IMR-90 (cell line): ENCODE data around the gene CDKN3. TPM values are rescaled to one million over a fixed set of nuclear protein-coding genes. Genes with fewer than 3 reads are reported as not detected.

Experiments
- ATAC-seq: fragments of 200-7000 bp; cut with Tn5 transposase; 2 replicates; pipeline ENCODE4 v1.9.1; 2020; ENCODE audit warnings: low read depth, mild to moderate bottlenecking, moderate library complexity
- BruUV-seq: library from RNA; stranded (reverse); fragments of 400-500 nt; replicated peaks from 2 replicates; lab custom pipeline; 2021; lab: Mats Ljungman, UMichigan
- CTCF ChIA-PET: fragments of 300-600 bp; formaldehyde crosslinking; extraction: SDS; loops from one replicate; lab custom pipeline; 2021; ENCODE audit warnings: antibody characterized with exemption; lab: Yijun Ruan, JAX
- POLR2A ChIA-PET: fragments of 300-600 bp; sonication (Branson Sonifier 250); formaldehyde crosslinking; loops from one replicate; lab custom pipeline; 2022; ENCODE audit warnings: antibody characterized with exemption; ENCODE audit not compliant: unreplicated experiment; lab: Charles Lee
- DNase-seq: peaks from one replicate; pipeline ENCODE4 v3.0.0; 2013
- H2AFZ ChIP-seq: replicated peaks from 2 replicates; pipeline ENCODE3; 2013; ENCODE audit warnings: low read length, mild to moderate bottlenecking; ENCODE audit not compliant: poor library complexity
- H2AK5ac ChIP-seq: 2 replicates; pipeline ENCODE4 v1.6.1; 2013; ENCODE audit warnings: low read depth, low read length, inconsistent platforms
- H2AK9ac ChIP-seq: replicated peaks from 2 replicates; pipeline ENCODE3; 2013; ENCODE audit warnings: mild to moderate bottlenecking, low read depth, low read length, moderate library complexity; ENCODE audit not compliant: poor library complexity
- H2BK120ac ChIP-seq: 2 replicates; pipeline ENCODE4 v1.6.1; 2013; ENCODE audit warnings: low read depth, low read length, inconsistent platforms
- H2BK15ac ChIP-seq: 3 replicates; pipeline ENCODE4 v1.6.1; 2013; ENCODE audit warnings: low read depth, low read length, inconsistent platforms
- H2BK20ac ChIP-seq: 2 replicates; pipeline ENCODE4 v1.6.1; 2013; ENCODE audit warnings: low read depth, mild to moderate bottlenecking, inconsistent platforms, low read length, moderate library complexity
- H2BK5ac ChIP-seq: 2 replicates; pipeline ENCODE4 v1.6.1; 2013; ENCODE audit warnings: mild to moderate bottlenecking, low read depth, low read length, inconsistent platforms; ENCODE audit not compliant: poor library complexity, severe bottlenecking
- H3K14ac ChIP-seq: replicated peaks from 2 replicates; pipeline ENCODE4 v1.6.1; 2013; ENCODE audit warnings: low read depth, low read length, inconsistent platforms
- H3K18ac ChIP-seq: 2 replicates; pipeline ENCODE4 v1.6.1; 2013; ENCODE audit warnings: low read depth, low read length, control low read depth
- H3K23ac ChIP-seq: 2 replicates; pipeline ENCODE4 v1.6.1; 2013; ENCODE audit warnings: low read depth, low read length, inconsistent platforms
- H3K27ac ChIP-seq: 2 replicates; pipeline ENCODE4 v1.5.1; 2013; ENCODE audit warnings: mild to moderate bottlenecking, control low read depth, low read length; ENCODE audit not compliant: insufficient read depth
- H3K27me3 ChIP-seq: 2 replicates; pipeline ENCODE4 v1.6.1; 2013; ENCODE audit warnings: low read length; ENCODE audit not compliant: control insufficient read depth, insufficient read depth
- H3K36me3 ChIP-seq: 2 replicates; pipeline ENCODE4 v1.6.1; 2013; ENCODE audit warnings: low read length, mixed read lengths; ENCODE audit not compliant: control insufficient read depth, insufficient read depth
- H3K4ac ChIP-seq: 2 replicates; pipeline ENCODE4 v1.6.1; 2013; ENCODE audit warnings: low read depth, low read length, inconsistent platforms
- H3K4me1 ChIP-seq: 2 replicates; pipeline ENCODE4 v1.6.1; 2013; ENCODE audit warnings: low read length, mixed read lengths; ENCODE audit not compliant: control insufficient read depth, insufficient read depth
- H3K4me2 ChIP-seq: 2 replicates; pipeline ENCODE4 v1.6.1; 2013; ENCODE audit warnings: low read depth, mild to moderate bottlenecking, control low read depth, low read length, moderate library complexity
- H3K4me3 ChIP-seq: 2 replicates; pipeline ENCODE4 v1.5.1; 2013; ENCODE audit warnings: low read depth, mild to moderate bottlenecking, control low read depth, low read length, moderate library complexity; ENCODE audit not compliant: insufficient read depth
- H3K56ac ChIP-seq: 2 replicates; pipeline ENCODE4 v1.6.1; 2013; ENCODE audit warnings: low read length, inconsistent platforms; ENCODE audit not compliant: insufficient read depth; ENCODE audit errors: extremely low read depth
- H3K79me1 ChIP-seq, 2 experiments: 2 replicates each; pipeline ENCODE4 v1.6.1; 2013; ENCODE audit warnings: low read length in 2 of 2, inconsistent platforms in 1 of 2, low read depth in 1 of 2
- H3K9ac ChIP-seq: 2 replicates; pipeline ENCODE4 v1.6.1; 2013; ENCODE audit warnings: low read depth, low read length, control low read depth
- H3K9me1 ChIP-seq: 2 replicates; pipeline ENCODE4 v1.6.1; 2013; ENCODE audit warnings: low read length, inconsistent platforms; ENCODE audit not compliant: insufficient read depth
- H3K9me3 ChIP-seq: 2 replicates; pipeline ENCODE4 v1.6.1; 2013; ENCODE audit warnings: low read length; ENCODE audit not compliant: control insufficient read depth, insufficient read depth
- H4K20me1 ChIP-seq: 2 replicates; pipeline ENCODE4 v1.6.1; 2013; ENCODE audit warnings: low read length, inconsistent platforms; ENCODE audit not compliant: insufficient read depth
- H4K5ac ChIP-seq: 2 replicates; pipeline ENCODE4 v1.6.1; 2013; ENCODE audit warnings: mild to moderate bottlenecking, low read depth, low read length, control low read depth
- H4K8ac ChIP-seq, 2 experiments: 2 replicates each; pipeline ENCODE4 v1.6.1; 2013; ENCODE audit warnings: low read depth in 2 of 2, low read length in 2 of 2, control low read depth in 1 of 2, inconsistent platforms in 1 of 2
- H4K91ac ChIP-seq: 2 replicates; pipeline ENCODE4 v1.6.1; 2013; ENCODE audit warnings: low read depth, low read length, inconsistent platforms; ENCODE audit not compliant: insufficient read depth
- BHLHE40 ChIP-seq: fragments of 150-350 bp; IDR thresholded peaks from 2 replicates; pipeline ENCODE4 v1.6.1; 2016; ENCODE audit warnings: mild to moderate bottlenecking, low read depth, low read length
- CEBPB ChIP-seq: IDR thresholded peaks from 2 replicates; pipeline ENCODE4 v1.6.1; 2012; ENCODE audit warnings: low read depth, low read length, improper control_type of control experiment
- CHD1 ChIP-seq: IDR thresholded peaks from 2 replicates; pipeline ENCODE4 v1.6.1; 2012; ENCODE audit warnings: low read depth, low read length, improper control_type of control experiment
- FOS ChIP-seq: fragments of 150-350 bp; IDR thresholded peaks from 2 replicates; pipeline ENCODE4 v1.6.1; 2016; ENCODE audit warnings: low read depth, low read length
- MAFK ChIP-seq: IDR thresholded peaks from 2 replicates; pipeline ENCODE4 v1.6.1; 2012; ENCODE audit warnings: low read depth, low read length, improper control_type of control experiment
- MAZ ChIP-seq: IDR thresholded peaks from 2 replicates; pipeline ENCODE4 v1.6.1; 2012; ENCODE audit warnings: low read depth, mild to moderate bottlenecking, low read length, improper control_type of control experiment, moderate library complexity, borderline replicate concordance
- MXI1 ChIP-seq: IDR thresholded peaks from 2 replicates; pipeline ENCODE4 v1.6.1; 2012; ENCODE audit warnings: low read depth, mild to moderate bottlenecking, low read length, moderate library complexity, borderline replicate concordance
- NFE2L2 ChIP-seq: fragments of 150-350 bp; IDR thresholded peaks from 2 replicates; pipeline ENCODE4 v1.6.1; 2016; ENCODE audit warnings: low read depth, mild to moderate bottlenecking, low read length
- POLR2A ChIP-seq: IDR thresholded peaks from 2 replicates; pipeline ENCODE4 v1.6.1; 2012; ENCODE audit warnings: mild to moderate bottlenecking, low read depth, low read length
- RAD21 ChIP-seq: IDR thresholded peaks from 2 replicates; pipeline ENCODE4 v1.6.1; 2012; ENCODE audit warnings: low read length, improper control_type of control experiment
- RCOR1 ChIP-seq: IDR thresholded peaks from 2 replicates; pipeline ENCODE4 v1.6.1; 2012; ENCODE audit warnings: mild to moderate bottlenecking, low read length, improper control_type of control experiment; ENCODE audit not compliant: insufficient replicate concordance
- RFX5 ChIP-seq: IDR thresholded peaks from 2 replicates; pipeline ENCODE4 v1.8.0; 2012; ENCODE audit warnings: low read depth, mild to moderate bottlenecking, low read length, moderate library complexity
- SMC3 ChIP-seq: fragments of 150-350 bp; IDR thresholded peaks from 2 replicates; pipeline ENCODE4 v1.6.1; 2016; ENCODE audit warnings: low read depth, mild to moderate bottlenecking, antibody characterized with exemption, low read length, moderate library complexity
- dilution Hi-C: fragments of 300-500 bp; cut with HindIII; formaldehyde crosslinking; loops from one replicate; pipeline ENCODE4 v1.14.3; 2018; ENCODE audit warnings: low sequenced_read_pairs; ENCODE audit not compliant: unreplicated experiment
- in situ Hi-C: fragments of 300-500 bp; cut with MboI; formaldehyde crosslinking; loops from 3 replicates; pipeline ENCODE4 v1.14.3; 2019; ENCODE audit warnings: low sequenced_read_pairs, inconsistent platforms, mixed read lengths
- intact Hi-C: fragments of 100-400 bp; cut with micrococcal nuclease; formaldehyde crosslinking; loops from 2 replicates; pipeline ENCODE4 v1.10.0; 2022
- polyA plus RNA-seq, 3 experiments: library from polyadenylated mRNA; depleted of rRNA; stranded (reverse); fragments of >200 nt; gene quantifications; 2 replicates each; pipeline ENCODE4 v1.2.3, GENCODE V29; 2012; ENCODE audit warnings: low replicate concordance in 1 of 3
- total RNA-seq: library from RNA; depleted of rRNA; stranded (reverse); fragments of >200 nt; gene quantifications from 2 replicates; pipeline ENCODE4 v1.2.3, GENCODE V29; 2012
- TF ChIP-seq, protein P1 (sequence below): fragments of 150-350 bp; IDR thresholded peaks from 2 replicates; pipeline ENCODE4 v1.6.1; 2016; ENCODE audit warnings: low read depth, mild to moderate bottlenecking, low read length, moderate library complexity, borderline replicate concordance
- TF ChIP-seq, protein P2 (sequence below): fragments of 150-350 bp; IDR thresholded peaks from 2 replicates; pipeline ENCODE4 v1.6.1; 2017; ENCODE audit warnings: mild to moderate bottlenecking, antibody characterized with exemption, low read length, low read depth
- TF ChIP-seq, protein P3 (sequence below): conservative IDR thresholded peaks from 2 replicates; pipeline ENCODE4 v1.5.1; 2012; ENCODE audit warnings: mild to moderate bottlenecking, low read depth, low read length, improper control_type of control experiment

Gene CDKN3
- total and polyA plus RNA-seq, 2 of the 4 experiments (the other 2 are of a cell fraction): 38.9 to 48.9 TPM

DNA sequence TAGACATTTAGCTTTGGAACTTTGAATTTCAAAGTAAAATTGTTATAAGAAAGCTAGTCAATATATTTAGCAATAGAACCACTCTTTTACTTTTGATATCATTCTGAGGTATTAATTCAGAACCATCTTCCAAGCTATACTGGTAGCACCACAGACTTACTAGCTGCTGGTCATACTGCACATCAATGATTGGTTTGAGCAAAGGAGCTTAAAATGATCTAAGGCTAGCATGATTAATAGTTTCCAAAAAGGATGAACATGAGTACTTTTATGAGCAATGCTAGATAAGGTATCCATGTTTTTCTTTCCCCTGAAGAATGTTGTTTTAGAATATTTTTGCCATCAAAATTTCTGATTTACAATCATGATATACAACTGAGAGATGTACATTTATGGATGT lies 27.2 kb downstream of the CDKN3 start:
- no peak overlapping the region for H2AFZ ChIP-seq
- CTCF ChIA-PET: no interaction called here
- H4K5ac ChIP-seq: no peak overlapping the region
- no TSS peak for BruUV-seq
- H2BK120ac ChIP-seq: no peak overlapping the region
- no peaks in the 10 kb centered on the region for H3K4me1 ChIP-seq
- no peak overlapping the region for H3K4me2 ChIP-seq
- no peaks in the 10 kb centered on the region for H3K9me3 ChIP-seq
- no peak overlapping the region for H2BK15ac ChIP-seq
- POLR2A ChIA-PET: no interaction called here
- H3K4ac ChIP-seq: no peak overlapping the region
- H3K23ac ChIP-seq: no peak overlapping the region
- H4K20me1 ChIP-seq: peaks cover under 1% of the 10 kb centered on the region; the same call in 1 of the 2 replicates
- no peak overlapping the region for H3K27ac ChIP-seq
- no peak overlapping the region for H2BK5ac ChIP-seq
- no peak overlapping the region for H3K14ac ChIP-seq
- no peak overlapping the region for H3K9ac ChIP-seq
- H3K56ac ChIP-seq: no peak overlapping the region
- no peak overlapping the region for H4K91ac ChIP-seq
- no peak overlapping the region for H2AK5ac ChIP-seq
- intact Hi-C loops (no loop called here), dilution Hi-C loops (no loop called here), in situ Hi-C loops (no loop called here)
- ATAC-seq (no peak), DNase-seq (no peak)
- H4K8ac ChIP-seq: no peak overlapping the region
- H3K27me3 ChIP-seq: no peaks in the 10 kb centered on the region
- TF ChIP-seq RCOR1 (no peak), CHD1 (no peak), FOS (no peak), NFE2L2 (no peak), MAZ (no peak), BHLHE40 (no peak), RAD21 (no peak), MXI1 (no peak), CEBPB (no peak), RFX5 (no peak), POLR2A (no peak), SMC3 (no peak), MAFK (no peak)
- TF ChIP-seq, protein P1, sequence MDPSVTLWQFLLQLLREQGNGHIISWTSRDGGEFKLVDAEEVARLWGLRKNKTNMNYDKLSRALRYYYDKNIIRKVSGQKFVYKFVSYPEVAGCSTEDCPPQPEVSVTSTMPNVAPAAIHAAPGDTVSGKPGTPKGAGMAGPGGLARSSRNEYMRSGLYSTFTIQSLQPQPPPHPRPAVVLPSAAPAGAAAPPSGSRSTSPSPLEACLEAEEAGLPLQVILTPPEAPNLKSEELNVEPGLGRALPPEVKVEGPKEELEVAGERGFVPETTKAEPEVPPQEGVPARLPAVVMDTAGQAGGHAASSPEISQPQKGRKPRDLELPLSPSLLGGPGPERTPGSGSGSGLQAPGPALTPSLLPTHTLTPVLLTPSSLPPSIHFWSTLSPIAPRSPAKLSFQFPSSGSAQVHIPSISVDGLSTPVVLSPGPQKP: no peak
- TF ChIP-seq, protein P2, sequence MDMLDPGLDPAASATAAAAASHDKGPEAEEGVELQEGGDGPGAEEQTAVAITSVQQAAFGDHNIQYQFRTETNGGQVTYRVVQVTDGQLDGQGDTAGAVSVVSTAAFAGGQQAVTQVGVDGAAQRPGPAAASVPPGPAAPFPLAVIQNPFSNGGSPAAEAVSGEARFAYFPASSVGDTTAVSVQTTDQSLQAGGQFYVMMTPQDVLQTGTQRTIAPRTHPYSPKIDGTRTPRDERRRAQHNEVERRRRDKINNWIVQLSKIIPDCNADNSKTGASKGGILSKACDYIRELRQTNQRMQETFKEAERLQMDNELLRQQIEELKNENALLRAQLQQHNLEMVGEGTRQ: no peak
- TF ChIP-seq, protein P3, sequence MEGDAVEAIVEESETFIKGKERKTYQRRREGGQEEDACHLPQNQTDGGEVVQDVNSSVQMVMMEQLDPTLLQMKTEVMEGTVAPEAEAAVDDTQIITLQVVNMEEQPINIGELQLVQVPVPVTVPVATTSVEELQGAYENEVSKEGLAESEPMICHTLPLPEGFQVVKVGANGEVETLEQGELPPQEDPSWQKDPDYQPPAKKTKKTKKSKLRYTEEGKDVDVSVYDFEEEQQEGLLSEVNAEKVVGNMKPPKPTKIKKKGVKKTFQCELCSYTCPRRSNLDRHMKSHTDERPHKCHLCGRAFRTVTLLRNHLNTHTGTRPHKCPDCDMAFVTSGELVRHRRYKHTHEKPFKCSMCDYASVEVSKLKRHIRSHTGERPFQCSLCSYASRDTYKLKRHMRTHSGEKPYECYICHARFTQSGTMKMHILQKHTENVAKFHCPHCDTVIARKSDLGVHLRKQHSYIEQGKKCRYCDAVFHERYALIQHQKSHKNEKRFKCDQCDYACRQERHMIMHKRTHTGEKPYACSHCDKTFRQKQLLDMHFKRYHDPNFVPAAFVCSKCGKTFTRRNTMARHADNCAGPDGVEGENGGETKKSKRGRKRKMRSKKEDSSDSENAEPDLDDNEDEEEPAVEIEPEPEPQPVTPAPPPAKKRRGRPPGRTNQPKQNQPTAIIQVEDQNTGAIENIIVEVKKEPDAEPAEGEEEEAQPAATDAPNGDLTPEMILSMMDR: no peak
- H3K79me1 ChIP-seq: peaks cover 14 to 16% of the 10 kb centered on the region in 2 experiments
- H2AK9ac ChIP-seq: no peak overlapping the region
- peaks cover 9% of the 10 kb centered on the region for H3K36me3 ChIP-seq
- H3K4me3 ChIP-seq: no peak overlapping the region
- H3K18ac ChIP-seq: no peak overlapping the region
- H3K9me1 ChIP-seq: no peaks in the 10 kb centered on the region
- no peak overlapping the region for H2BK20ac ChIP-seq
